IMR-90 (cell line): ENCODE results near the gene RMND5A. TPM values are rescaled to one million over a fixed set of nuclear protein-coding genes. Genes with fewer than 3 reads are reported as not detected.

Experiments
- ATAC-seq: fragments of 200-7000 bp; cut with Tn5 transposase; 2 replicates; pipeline ENCODE4 v1.9.1; 2020; ENCODE audit warnings: low read depth, mild to moderate bottlenecking, moderate library complexity
- BruUV-seq: library from RNA; stranded (reverse); fragments of 400-500 nt; replicated peaks from 2 replicates; lab custom pipeline; 2021; lab: Mats Ljungman, UMichigan
- CTCF ChIA-PET: fragments of 300-600 bp; formaldehyde crosslinking; extraction: SDS; loops from one replicate; lab custom pipeline; 2021; ENCODE audit warnings: antibody characterized with exemption; lab: Yijun Ruan, JAX
- POLR2A ChIA-PET: fragments of 300-600 bp; sonication (Branson Sonifier 250); formaldehyde crosslinking; loops from one replicate; lab custom pipeline; 2022; ENCODE audit warnings: antibody characterized with exemption; ENCODE audit not compliant: unreplicated experiment; lab: Charles Lee
- DNase-seq: peaks from one replicate; pipeline ENCODE4 v3.0.0; 2013
- H2AFZ ChIP-seq: replicated peaks from 2 replicates; pipeline ENCODE3; 2013; ENCODE audit warnings: low read length, mild to moderate bottlenecking; ENCODE audit not compliant: poor library complexity
- H2AK5ac ChIP-seq: 2 replicates; pipeline ENCODE4 v1.6.1; 2013; ENCODE audit warnings: low read depth, low read length, inconsistent platforms
- H2AK9ac ChIP-seq: replicated peaks from 2 replicates; pipeline ENCODE3; 2013; ENCODE audit warnings: mild to moderate bottlenecking, low read depth, low read length, moderate library complexity; ENCODE audit not compliant: poor library complexity
- H2BK120ac ChIP-seq: 2 replicates; pipeline ENCODE4 v1.6.1; 2013; ENCODE audit warnings: low read depth, low read length, inconsistent platforms
- H2BK15ac ChIP-seq: 3 replicates; pipeline ENCODE4 v1.6.1; 2013; ENCODE audit warnings: low read depth, low read length, inconsistent platforms
- H2BK20ac ChIP-seq: 2 replicates; pipeline ENCODE4 v1.6.1; 2013; ENCODE audit warnings: low read depth, mild to moderate bottlenecking, inconsistent platforms, low read length, moderate library complexity
- H2BK5ac ChIP-seq: 2 replicates; pipeline ENCODE4 v1.6.1; 2013; ENCODE audit warnings: mild to moderate bottlenecking, low read depth, low read length, inconsistent platforms; ENCODE audit not compliant: poor library complexity, severe bottlenecking
- H3K14ac ChIP-seq: replicated peaks from 2 replicates; pipeline ENCODE4 v1.6.1; 2013; ENCODE audit warnings: low read depth, low read length, inconsistent platforms
- H3K18ac ChIP-seq: 2 replicates; pipeline ENCODE4 v1.6.1; 2013; ENCODE audit warnings: low read depth, low read length, control low read depth
- H3K23ac ChIP-seq: 2 replicates; pipeline ENCODE4 v1.6.1; 2013; ENCODE audit warnings: low read depth, low read length, inconsistent platforms
- H3K27ac ChIP-seq: 2 replicates; pipeline ENCODE4 v1.5.1; 2013; ENCODE audit warnings: mild to moderate bottlenecking, control low read depth, low read length; ENCODE audit not compliant: insufficient read depth
- H3K27me3 ChIP-seq: 2 replicates; pipeline ENCODE4 v1.6.1; 2013; ENCODE audit warnings: low read length; ENCODE audit not compliant: control insufficient read depth, insufficient read depth
- H3K36me3 ChIP-seq: 2 replicates; pipeline ENCODE4 v1.6.1; 2013; ENCODE audit warnings: low read length, mixed read lengths; ENCODE audit not compliant: control insufficient read depth, insufficient read depth
- H3K4ac ChIP-seq: 2 replicates; pipeline ENCODE4 v1.6.1; 2013; ENCODE audit warnings: low read depth, low read length, inconsistent platforms
- H3K4me1 ChIP-seq: 2 replicates; pipeline ENCODE4 v1.6.1; 2013; ENCODE audit warnings: low read length, mixed read lengths; ENCODE audit not compliant: control insufficient read depth, insufficient read depth
- H3K4me2 ChIP-seq: 2 replicates; pipeline ENCODE4 v1.6.1; 2013; ENCODE audit warnings: low read depth, mild to moderate bottlenecking, control low read depth, low read length, moderate library complexity
- H3K4me3 ChIP-seq: 2 replicates; pipeline ENCODE4 v1.5.1; 2013; ENCODE audit warnings: low read depth, mild to moderate bottlenecking, control low read depth, low read length, moderate library complexity; ENCODE audit not compliant: insufficient read depth
- H3K56ac ChIP-seq: 2 replicates; pipeline ENCODE4 v1.6.1; 2013; ENCODE audit warnings: low read length, inconsistent platforms; ENCODE audit not compliant: insufficient read depth; ENCODE audit errors: extremely low read depth
- H3K79me1 ChIP-seq, 2 experiments: 2 replicates each; pipeline ENCODE4 v1.6.1; 2013; ENCODE audit warnings: low read length in 2 of 2, inconsistent platforms in 1 of 2, low read depth in 1 of 2
- H3K9ac ChIP-seq: 2 replicates; pipeline ENCODE4 v1.6.1; 2013; ENCODE audit warnings: low read depth, low read length, control low read depth
- H3K9me1 ChIP-seq: 2 replicates; pipeline ENCODE4 v1.6.1; 2013; ENCODE audit warnings: low read length, inconsistent platforms; ENCODE audit not compliant: insufficient read depth
- H3K9me3 ChIP-seq: 2 replicates; pipeline ENCODE4 v1.6.1; 2013; ENCODE audit warnings: low read length; ENCODE audit not compliant: control insufficient read depth, insufficient read depth
- H4K20me1 ChIP-seq: 2 replicates; pipeline ENCODE4 v1.6.1; 2013; ENCODE audit warnings: low read length, inconsistent platforms; ENCODE audit not compliant: insufficient read depth
- H4K5ac ChIP-seq: 2 replicates; pipeline ENCODE4 v1.6.1; 2013; ENCODE audit warnings: mild to moderate bottlenecking, low read depth, low read length, control low read depth
- H4K8ac ChIP-seq, 2 experiments: 2 replicates each; pipeline ENCODE4 v1.6.1; 2013; ENCODE audit warnings: low read depth in 2 of 2, low read length in 2 of 2, control low read depth in 1 of 2, inconsistent platforms in 1 of 2
- H4K91ac ChIP-seq: 2 replicates; pipeline ENCODE4 v1.6.1; 2013; ENCODE audit warnings: low read depth, low read length, inconsistent platforms; ENCODE audit not compliant: insufficient read depth
- BHLHE40 ChIP-seq: fragments of 150-350 bp; IDR thresholded peaks from 2 replicates; pipeline ENCODE4 v1.6.1; 2016; ENCODE audit warnings: mild to moderate bottlenecking, low read depth, low read length
- CEBPB ChIP-seq: IDR thresholded peaks from 2 replicates; pipeline ENCODE4 v1.6.1; 2012; ENCODE audit warnings: low read depth, low read length, improper control_type of control experiment
- CHD1 ChIP-seq: IDR thresholded peaks from 2 replicates; pipeline ENCODE4 v1.6.1; 2012; ENCODE audit warnings: low read depth, low read length, improper control_type of control experiment
- CTCF ChIP-seq: conservative IDR thresholded peaks from 2 replicates; pipeline ENCODE4 v1.5.1; 2012; ENCODE audit warnings: mild to moderate bottlenecking, low read depth, low read length, improper control_type of control experiment
- ELK1 ChIP-seq: fragments of 150-350 bp; IDR thresholded peaks from 2 replicates; pipeline ENCODE4 v1.6.1; 2016; ENCODE audit warnings: low read depth, mild to moderate bottlenecking, low read length, moderate library complexity, borderline replicate concordance
- FOS ChIP-seq: fragments of 150-350 bp; IDR thresholded peaks from 2 replicates; pipeline ENCODE4 v1.6.1; 2016; ENCODE audit warnings: low read depth, low read length
- MAFK ChIP-seq: IDR thresholded peaks from 2 replicates; pipeline ENCODE4 v1.6.1; 2012; ENCODE audit warnings: low read depth, low read length, improper control_type of control experiment
- MAZ ChIP-seq: IDR thresholded peaks from 2 replicates; pipeline ENCODE4 v1.6.1; 2012; ENCODE audit warnings: low read depth, mild to moderate bottlenecking, low read length, improper control_type of control experiment, moderate library complexity, borderline replicate concordance
- MXI1 ChIP-seq: IDR thresholded peaks from 2 replicates; pipeline ENCODE4 v1.6.1; 2012; ENCODE audit warnings: low read depth, mild to moderate bottlenecking, low read length, moderate library complexity, borderline replicate concordance
- NFE2L2 ChIP-seq: fragments of 150-350 bp; IDR thresholded peaks from 2 replicates; pipeline ENCODE4 v1.6.1; 2016; ENCODE audit warnings: low read depth, mild to moderate bottlenecking, low read length
- POLR2A ChIP-seq: IDR thresholded peaks from 2 replicates; pipeline ENCODE4 v1.6.1; 2012; ENCODE audit warnings: mild to moderate bottlenecking, low read depth, low read length
- RAD21 ChIP-seq: IDR thresholded peaks from 2 replicates; pipeline ENCODE4 v1.6.1; 2012; ENCODE audit warnings: low read length, improper control_type of control experiment
- RCOR1 ChIP-seq: IDR thresholded peaks from 2 replicates; pipeline ENCODE4 v1.6.1; 2012; ENCODE audit warnings: mild to moderate bottlenecking, low read length, improper control_type of control experiment; ENCODE audit not compliant: insufficient replicate concordance
- RFX5 ChIP-seq: IDR thresholded peaks from 2 replicates; pipeline ENCODE4 v1.8.0; 2012; ENCODE audit warnings: low read depth, mild to moderate bottlenecking, low read length, moderate library complexity
- SMC3 ChIP-seq: fragments of 150-350 bp; IDR thresholded peaks from 2 replicates; pipeline ENCODE4 v1.6.1; 2016; ENCODE audit warnings: low read depth, mild to moderate bottlenecking, antibody characterized with exemption, low read length, moderate library complexity
- USF2 ChIP-seq: fragments of 150-350 bp; IDR thresholded peaks from 2 replicates; pipeline ENCODE4 v1.6.1; 2017; ENCODE audit warnings: mild to moderate bottlenecking, antibody characterized with exemption, low read length, low read depth
- WGBS, 2 experiments: methylation state at CpG; one replicate each; pipeline versions ENCODE4 v1.1.5 to v1.1.7; 2013; ENCODE audit warnings: missing lambda C conversion rate in 2 of 2; ENCODE audit not compliant: insufficient read length in 1 of 2; ENCODE audit errors: extremely low coverage in 2 of 2; 5-methylcytosine and 5-hydroxymethylcytosine counted together
- dilution Hi-C: fragments of 300-500 bp; cut with HindIII; formaldehyde crosslinking; loops from one replicate; pipeline ENCODE4 v1.14.3; 2018; ENCODE audit warnings: low sequenced_read_pairs; ENCODE audit not compliant: unreplicated experiment
- in situ Hi-C: fragments of 300-500 bp; cut with MboI; formaldehyde crosslinking; loops from 3 replicates; pipeline ENCODE4 v1.14.3; 2019; ENCODE audit warnings: low sequenced_read_pairs, inconsistent platforms, mixed read lengths
- intact Hi-C: fragments of 100-400 bp; cut with micrococcal nuclease; formaldehyde crosslinking; loops from 2 replicates; pipeline ENCODE4 v1.10.0; 2022
- polyA plus RNA-seq, 3 experiments: library from polyadenylated mRNA; depleted of rRNA; stranded (reverse); fragments of >200 nt; gene quantifications; 2 replicates each; pipeline ENCODE4 v1.2.3, GENCODE V29; 2012; ENCODE audit warnings: low replicate concordance in 1 of 3
- total RNA-seq: library from RNA; depleted of rRNA; stranded (reverse); fragments of >200 nt; gene quantifications from 2 replicates; pipeline ENCODE4 v1.2.3, GENCODE V29; 2012

RMND5A gene
- total and polyA plus RNA-seq, 2 of the 4 experiments (the other 2 are of a cell fraction) = 5.1 to 16.0 TPM

- Histone ChIP-seq H3K4me3 (no peak overlapping the region), H4K5ac (no peak overlapping the region), H2BK120ac (no peak overlapping the region), H3K9me1 (no peaks in the 10 kb centered on the region; the same call in 1 of the 2 replicates), H3K79me1 (no peaks in the 10 kb centered on the region), H4K91ac (no peak overlapping the region), H3K14ac (no peak overlapping the region), H2AK5ac (no peak overlapping the region), H4K20me1 (no peaks in the 10 kb centered on the region), H3K27me3 (no peaks in the 10 kb centered on the region), H3K4ac (no peak overlapping the region), H2BK20ac (no peak overlapping the region), H2AK9ac (no peak overlapping the region), H2BK5ac (no peak overlapping the region), H2BK15ac (no peak overlapping the region), H3K4me2 (no peak overlapping the region), H2AFZ (no peak overlapping the region), H3K23ac (no peak overlapping the region), H3K56ac (no peak overlapping the region), H3K27ac (no peak overlapping the region), H3K4me1 (no peaks in the 10 kb centered on the region), H4K8ac (no peak overlapping the region), H3K9ac (no peak overlapping the region), H3K18ac (no peak overlapping the region), H3K9me3 (no peaks in the 10 kb centered on the region), H3K36me3 (peaks cover 9% of the 10 kb centered on the region)
- BruUV-seq = no TSS peak
- POLR2A ChIA-PET = no interaction called here
- TF ChIP-seq USF2 = no peak
- no peak for TF ChIP-seq RFX5
- TF ChIP-seq MXI1 = no peak
- TF ChIP-seq FOS = no peak
- TF ChIP-seq CEBPB = no peak
- TF ChIP-seq BHLHE40 = no peak
- TF ChIP-seq SMC3 = no peak
- TF ChIP-seq ELK1 = no peak
- TF ChIP-seq MAZ = no peak
- TF ChIP-seq POLR2A = no peak
- no peak for TF ChIP-seq NFE2L2
- no peak for TF ChIP-seq RCOR1
- TF ChIP-seq MAFK = no peak
- TF ChIP-seq CHD1 = no peak
- TF ChIP-seq RAD21 = no peak
- no peak for TF ChIP-seq CTCF
- CTCF ChIA-PET = no interaction called here
- dilution Hi-C loops = no loop called here
- intact Hi-C loops = no loop called here
- no peak for DNase-seq
- in situ Hi-C loops = no loop called here
- WGBS, 2 experiments = 100% methylated on average over 1 of the region's 7 CpGs; no CpG with 5 or more reads in 1 of the 2 experiments
- no peak for ATAC-seq
Measured at GRCh38 chr2:86776532-86776931, 56.4 kb downstream of the RMND5A start.
